ENCODE data around the gene TGFBI.

DNA sequence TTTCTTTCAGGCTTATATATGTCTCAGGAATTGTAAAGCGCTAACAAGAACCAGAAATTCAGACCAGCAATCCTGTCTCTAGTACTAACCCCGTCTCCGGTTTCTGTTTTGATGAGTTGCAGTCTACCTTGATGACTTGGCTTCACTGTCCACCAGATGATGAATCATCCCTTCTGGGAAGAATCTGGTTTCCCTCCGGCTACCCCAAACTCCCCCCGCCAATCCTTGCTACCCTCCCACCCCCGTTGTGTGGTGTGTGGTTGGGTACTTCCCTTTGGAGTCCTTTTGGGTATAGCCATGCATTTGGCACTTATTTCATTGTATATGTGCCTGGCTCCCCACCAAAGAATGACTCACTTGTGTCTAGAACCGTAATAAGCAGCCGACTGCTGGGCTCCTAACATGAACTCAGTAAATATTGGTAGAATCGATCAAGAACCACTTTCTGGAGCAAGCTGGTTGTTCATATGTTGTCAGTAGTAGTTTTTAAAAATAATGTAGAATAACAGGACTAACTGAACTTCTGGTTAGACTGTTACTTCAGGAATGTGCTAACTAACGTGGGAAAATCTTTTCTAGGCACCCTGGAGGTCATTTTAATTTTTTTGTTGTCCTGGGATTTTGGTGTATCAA, 8.3 kb upstream of the TGFBI start:
- TF ChIP-seq POLR2A (IDR thresholded peaks at IDR 0.05) (no peak), POLR2AphosphoS5 (IDR thresholded peaks at IDR 0.05; ENCODE audit: insufficient read depth in 1 of 2, low read depth in 1 of 2) (no peak)
- TF ChIP-seq, protein P1, sequence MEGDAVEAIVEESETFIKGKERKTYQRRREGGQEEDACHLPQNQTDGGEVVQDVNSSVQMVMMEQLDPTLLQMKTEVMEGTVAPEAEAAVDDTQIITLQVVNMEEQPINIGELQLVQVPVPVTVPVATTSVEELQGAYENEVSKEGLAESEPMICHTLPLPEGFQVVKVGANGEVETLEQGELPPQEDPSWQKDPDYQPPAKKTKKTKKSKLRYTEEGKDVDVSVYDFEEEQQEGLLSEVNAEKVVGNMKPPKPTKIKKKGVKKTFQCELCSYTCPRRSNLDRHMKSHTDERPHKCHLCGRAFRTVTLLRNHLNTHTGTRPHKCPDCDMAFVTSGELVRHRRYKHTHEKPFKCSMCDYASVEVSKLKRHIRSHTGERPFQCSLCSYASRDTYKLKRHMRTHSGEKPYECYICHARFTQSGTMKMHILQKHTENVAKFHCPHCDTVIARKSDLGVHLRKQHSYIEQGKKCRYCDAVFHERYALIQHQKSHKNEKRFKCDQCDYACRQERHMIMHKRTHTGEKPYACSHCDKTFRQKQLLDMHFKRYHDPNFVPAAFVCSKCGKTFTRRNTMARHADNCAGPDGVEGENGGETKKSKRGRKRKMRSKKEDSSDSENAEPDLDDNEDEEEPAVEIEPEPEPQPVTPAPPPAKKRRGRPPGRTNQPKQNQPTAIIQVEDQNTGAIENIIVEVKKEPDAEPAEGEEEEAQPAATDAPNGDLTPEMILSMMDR (IDR thresholded peaks at IDR 0.05): no peak
